ENCODE measurements around the gene THSD4.

THSD4 gene

GRCh38 chr15:71334434-71334833, 219.2 kb downstream of the THSD4 start:
- no peak for DNase-seq

GRCh38 chr15:71334873-71335272, 219.6 kb downstream of the THSD4 start:
- DNase-seq, result no peak

GRCh38 chr15:71335591-71335990, 220.3 kb downstream of the THSD4 start:
- no peak for DNase-seq

- DNase-seq, result no peak
Measured at GRCh38 chr15:71336671-71337070, 221.4 kb downstream of the THSD4 start.

- DNase-seq, result no peak
Measured at GRCh38 chr15:71337197-71337845, 222.1 kb downstream of the THSD4 start.

- no peak for DNase-seq
Measured at GRCh38 chr15:71338265-71338664, 223.0 kb downstream of the THSD4 start.

- no peak for DNase-seq
Measured at GRCh38 chr15:71338827-71339542, 223.7 kb downstream of the THSD4 start.

GRCh38 chr15:71341811-71342550, 226.7 kb downstream of the THSD4 start:
- DNase-seq, result no peak

- no peak for DNase-seq
Measured at GRCh38 chr15:71342658-71343057, 227.4 kb downstream of the THSD4 start.

- DNase-seq, result no peak
Measured at GRCh38 chr15:71344316-71344715, 229.0 kb downstream of the THSD4 start.

GRCh38 chr15:71345186-71345585, 229.9 kb downstream of the THSD4 start:
- DNase-seq, result no peak

- DNase-seq, result no peak
Measured at GRCh38 chr15:71346464-71346863, 231.2 kb downstream of the THSD4 start.

GRCh38 chr15:71348597-71348996, 233.3 kb downstream of the THSD4 start:
- no peak for DNase-seq

- DNase-seq, result no peak
Measured at GRCh38 chr15:71349336-71349735, 234.1 kb downstream of the THSD4 start.

- DNase-seq, result no peak
Measured at GRCh38 chr15:71349736-71350526, 234.7 kb downstream of the THSD4 start.

GRCh38 chr15:71350622-71351378, 235.5 kb downstream of the THSD4 start:
- DNase-seq, result no peak

GRCh38 chr15:71352125-71352524, 236.9 kb downstream of the THSD4 start:
- no peak for DNase-seq

- no peak for DNase-seq
Measured at GRCh38 chr15:71352765-71353164, 237.5 kb downstream of the THSD4 start.

- DNase-seq, result no peak
Measured at GRCh38 chr15:71353171-71353570, 237.9 kb downstream of the THSD4 start.

GRCh38 chr15:71355268-71355667, 240.0 kb downstream of the THSD4 start:
- no peak for DNase-seq

- no peak for DNase-seq
Measured at GRCh38 chr15:71357321-71357732, 242.1 kb downstream of the THSD4 start.

GRCh38 chr15:71357967-71358366, 242.7 kb downstream of the THSD4 start:
- no peak for DNase-seq
